Frontal cortex (tissue), 4 donors: ENCODE measurements around the gene MAPK14. TPM values are rescaled to one million over a fixed set of nuclear protein-coding genes. Genes with fewer than 3 reads are reported as not detected.

ENCODE experiments used
- DNase-seq, 2 donors: peaks; one replicate each; pipeline ENCODE4 v3.0.0; 2012; ENCODE audit warnings: low spot score in 2 of 2
- FAIRE-seq: peaks from 2 replicates; lab custom pipeline; 2012; peaks lifted over from hg19 to GRCh38; lab: Jason Lieb, UNC
- total RNA-seq: library from RNA; depleted of rRNA; stranded (reverse); fragments of >200 nt; gene quantifications from one replicate; pipeline ENCODE4 v1.2.3, GENCODE V29; 2014
- donor health status: control.
- donor health status: control.
- donor health status: control.

MAPK14 gene
- total RNA-seq, 1 donor from 2014 or later: 34.2 TPM

GRCh38 chr6:36129941-36130666 is 102.5 kb downstream of the MAPK14 start, which contains the start of gene MAPK13:
Gene MAPK13, plus strand, starts transcription at chr6:36130513. Its CDS starts 70 bp downstream, at chr6:36130583.
- DNase-seq (no peak), FAIRE-seq (no peak)

DNA sequence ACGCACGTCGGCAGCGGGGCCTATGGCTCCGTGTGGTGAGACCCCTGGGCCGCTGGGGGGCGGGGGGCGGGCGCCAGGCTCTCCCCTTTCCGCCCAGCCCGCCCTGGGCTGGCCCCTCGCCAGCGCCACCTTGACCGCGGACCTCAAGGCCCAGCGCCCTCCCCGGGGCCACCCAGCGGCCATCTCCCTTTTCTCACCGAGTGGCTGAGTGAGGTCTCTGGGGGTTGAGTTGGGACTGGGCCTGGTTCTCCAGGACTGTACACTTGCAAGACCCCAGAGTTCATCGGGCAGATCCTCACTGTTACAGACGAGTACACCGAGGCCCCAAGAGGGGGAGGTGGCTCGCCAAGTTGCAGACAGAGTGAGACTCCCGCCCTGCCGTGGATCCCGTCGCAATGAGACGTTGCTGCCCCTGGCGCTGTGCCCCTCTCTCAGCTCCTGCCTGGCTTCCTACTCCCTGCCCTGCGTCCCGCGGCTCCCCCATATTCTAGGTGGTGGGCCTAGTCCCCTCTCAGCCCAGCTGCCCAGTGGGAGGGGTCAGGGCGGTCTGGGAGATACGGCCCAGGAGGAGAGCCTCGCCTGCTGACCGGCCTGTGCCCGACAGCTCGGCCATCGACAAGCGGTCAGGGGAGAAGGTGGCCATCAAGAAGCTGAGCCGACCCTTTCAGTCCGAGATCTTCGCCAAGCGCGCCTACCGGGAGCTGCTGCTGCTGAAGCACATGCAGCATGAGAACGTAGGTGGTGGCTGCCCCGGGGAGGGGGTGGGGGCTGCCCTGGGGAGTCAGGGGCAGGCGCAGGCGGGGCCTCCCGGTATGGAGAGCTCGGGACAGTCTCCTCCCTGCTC is 103.3 kb downstream of the MAPK14 start:
- DNase-seq (no peak), FAIRE-seq (no peak)

DNA sequence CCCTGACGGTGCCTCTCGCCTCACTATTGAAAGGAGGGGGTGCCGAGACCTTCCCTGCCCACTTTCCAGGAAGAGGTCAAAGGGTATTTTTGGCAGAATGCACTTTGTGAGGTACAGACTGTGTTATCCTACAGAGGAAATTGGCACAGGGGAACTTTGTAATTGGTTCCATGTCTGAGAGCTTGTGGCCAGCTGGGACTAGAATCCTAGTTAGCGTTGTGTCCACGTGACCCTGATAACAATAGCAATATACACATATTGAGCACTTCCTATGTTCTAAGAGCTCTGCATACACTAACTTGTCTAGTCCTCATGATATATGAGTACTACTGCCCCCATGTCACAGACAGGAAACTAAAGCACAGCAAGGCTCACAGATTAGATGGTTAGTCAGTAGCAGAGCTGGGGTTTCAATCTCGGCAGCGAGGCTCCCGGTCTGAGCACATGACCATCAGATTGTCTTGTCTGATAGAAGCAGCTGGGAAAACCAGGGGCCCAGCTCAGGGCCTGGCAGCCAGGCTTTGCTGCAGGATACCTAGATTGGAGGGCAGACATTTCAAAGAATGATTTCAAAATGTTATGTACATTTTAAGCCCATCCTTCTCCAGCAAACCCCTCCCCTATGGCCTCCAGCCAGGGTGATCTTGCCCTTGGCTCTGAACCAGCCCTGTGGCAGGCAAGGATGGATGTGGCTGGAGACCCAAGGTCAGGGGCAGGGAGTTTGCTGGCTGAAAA is 104.1 kb downstream of the MAPK14 start:
- no peak for DNase-seq

DNA sequence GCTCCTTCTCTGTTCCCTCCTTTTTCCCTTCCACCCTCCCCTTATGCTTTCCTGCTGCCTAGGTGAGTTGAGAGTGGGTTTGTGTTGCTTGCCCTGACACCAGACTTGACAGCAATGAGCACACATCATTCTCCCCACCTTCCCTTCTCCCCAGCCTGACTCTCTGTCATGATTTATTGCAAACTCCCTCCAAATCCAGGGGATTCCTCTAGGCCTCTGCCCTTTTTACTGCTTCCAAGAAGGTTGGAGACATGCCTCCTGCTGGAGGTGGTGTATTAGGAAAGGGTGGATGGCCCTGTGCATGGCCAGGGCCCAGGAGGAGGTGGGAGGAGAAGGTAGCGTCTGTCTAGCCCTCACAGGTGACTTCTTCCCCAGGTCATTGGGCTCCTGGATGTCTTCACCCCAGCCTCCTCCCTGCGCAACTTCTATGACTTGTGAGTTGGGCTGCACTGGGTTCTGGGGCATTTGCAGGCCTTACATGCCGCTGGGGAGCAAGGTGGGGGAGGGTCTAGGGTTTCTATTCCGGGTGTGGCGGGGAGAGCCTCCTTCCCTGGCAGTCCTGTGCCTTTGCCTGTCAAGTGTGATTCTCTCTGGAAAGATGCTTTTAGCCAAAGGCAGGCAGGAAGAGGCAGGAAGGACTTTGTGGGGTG is 104.8 kb downstream of the MAPK14 start:
- DNase-seq (no peak), FAIRE-seq (no peak)

More for the DNA sequence above, 104.1 kb downstream of the MAPK14 start:
- FAIRE-seq: no peak

- FAIRE-seq: no peak
- no peak for DNase-seq
Observed at GRCh38 chr6:36133148-36133547, 105.5 kb downstream of the MAPK14 start.

DNA sequence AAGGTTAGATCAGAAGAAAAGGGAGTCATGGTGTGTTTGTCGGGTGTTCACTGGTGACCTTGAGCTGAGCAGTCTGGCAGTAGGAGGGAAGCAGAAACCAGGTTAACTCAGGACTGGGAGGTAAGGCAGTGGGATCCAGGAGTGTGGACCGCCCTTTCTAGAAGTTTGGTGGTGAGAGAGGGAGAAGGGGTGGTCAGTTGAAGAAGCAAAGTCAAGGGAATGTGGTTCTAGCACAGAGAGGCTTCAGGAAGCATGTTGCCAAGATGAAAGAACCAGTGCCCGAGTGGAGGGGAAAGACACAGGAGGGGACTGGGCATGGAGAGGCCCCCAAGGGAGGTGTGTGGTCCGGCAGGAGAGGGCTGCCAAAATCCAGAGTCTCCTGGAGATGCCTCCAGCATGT is 106.3 kb downstream of the MAPK14 start:
- DNase-seq (no peak), FAIRE-seq (no peak)

- DNase-seq (no peak), FAIRE-seq (no peak)
Observed at GRCh38 chr6:36135053-36135731, 107.6 kb downstream of the MAPK14 start.

DNA sequence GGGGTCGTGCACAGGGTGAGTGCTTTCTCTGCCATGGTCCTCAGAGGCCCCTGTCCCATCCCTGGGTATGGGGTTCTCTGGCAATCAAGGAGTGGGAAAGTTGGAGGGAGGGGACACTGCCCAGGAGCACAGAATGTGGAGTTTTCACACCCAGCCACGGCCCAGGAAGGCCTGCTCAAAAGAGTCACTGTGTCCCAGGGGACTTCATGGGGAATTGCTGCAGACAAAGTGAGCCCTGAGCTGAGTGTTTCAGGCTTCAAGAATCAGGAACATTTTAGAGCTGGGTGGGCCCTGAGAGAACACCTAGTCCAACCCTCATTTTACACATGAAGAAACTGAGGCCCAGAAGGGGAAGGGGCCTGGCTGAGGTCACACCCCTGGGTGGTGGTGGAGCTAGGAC is 108.4 kb downstream of the MAPK14 start:
- no peak for FAIRE-seq
- no peak for DNase-seq

- no peak for DNase-seq
- no peak for FAIRE-seq
Observed at GRCh38 chr6:36136551-36136950, 108.9 kb downstream of the MAPK14 start.

GRCh38 chr6:36138667-36139066 is 111.1 kb downstream of the MAPK14 start:
- FAIRE-seq (no peak), DNase-seq (no peak)

GRCh38 chr6:36139431-36139830 is 111.8 kb downstream of the MAPK14 start:
- no peak for FAIRE-seq
- DNase-seq: no peak

GRCh38 chr6:36139991-36140710 is 112.5 kb downstream of the MAPK14 start:
- FAIRE-seq (no peak), DNase-seq (no peak)

DNA sequence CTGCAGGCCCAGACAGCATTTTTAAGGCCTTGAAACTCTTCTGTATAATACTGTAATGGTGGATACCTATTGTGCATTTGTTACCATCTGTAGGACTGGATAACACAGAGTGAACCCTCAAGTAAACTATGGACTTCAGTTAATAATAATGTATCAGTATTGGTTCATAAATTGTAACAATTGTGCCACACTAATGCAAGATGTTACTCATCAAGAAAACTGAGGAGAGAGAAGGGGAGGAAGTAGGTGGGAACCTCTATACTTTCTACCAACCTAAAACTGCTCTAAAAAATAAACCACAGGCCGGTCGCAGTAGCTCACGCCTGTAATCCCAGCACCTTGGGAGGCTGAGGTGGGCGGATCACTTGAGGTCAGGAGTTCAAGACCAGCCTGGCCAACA is 113.5 kb downstream of the MAPK14 start:
- DNase-seq: no peak
- FAIRE-seq: no peak

GRCh38 chr6:36141961-36142360 is 114.4 kb downstream of the MAPK14 start:
- FAIRE-seq (no peak), DNase-seq (no peak)

DNA sequence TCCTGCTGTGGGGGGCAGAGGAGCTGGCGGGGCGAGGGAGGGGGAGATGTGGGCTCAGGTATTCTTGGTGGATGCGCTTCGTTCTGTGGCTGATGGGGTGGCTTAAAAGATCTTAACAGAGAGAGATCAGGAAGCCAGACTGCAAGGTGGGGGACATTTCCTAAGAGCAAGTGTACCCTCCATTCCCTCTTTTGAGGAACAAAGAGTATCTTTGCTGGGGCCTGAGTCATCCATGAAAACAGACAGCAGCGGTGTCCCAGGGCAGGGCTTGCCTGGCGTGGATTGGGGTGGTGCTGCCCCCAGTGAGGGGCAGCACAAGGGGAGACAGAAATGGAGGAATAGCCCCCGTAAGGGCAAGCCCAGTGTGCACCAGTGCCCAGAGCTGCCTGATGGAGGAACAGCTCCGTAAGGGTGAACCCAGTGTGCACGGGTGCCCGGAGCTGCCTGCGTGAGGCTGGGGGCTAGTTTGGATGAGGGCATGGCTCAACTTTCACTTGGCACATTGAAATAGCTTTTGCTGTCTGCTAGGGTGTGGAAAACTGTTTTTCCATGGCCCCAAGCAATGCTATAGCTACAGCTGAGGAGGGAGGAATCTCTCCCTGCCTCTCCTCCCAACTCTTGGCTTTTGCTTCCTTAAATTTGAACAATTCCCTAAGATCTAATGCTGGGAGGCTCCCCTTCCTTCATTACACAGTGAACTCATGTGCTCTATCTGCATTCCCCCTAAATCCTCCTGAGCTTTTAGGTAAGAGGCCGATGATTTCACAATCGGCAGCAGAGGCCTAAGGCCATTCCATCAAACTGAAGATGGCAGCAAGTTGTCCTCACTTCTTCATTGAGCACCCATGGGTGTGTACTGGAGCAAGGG is 115.6 kb downstream of the MAPK14 start:
- FAIRE-seq: no peak

GRCh38 chr6:36145495-36145894 is 117.9 kb downstream of the MAPK14 start:
- no peak for FAIRE-seq

More for the DNA sequence above, 115.6 kb downstream of the MAPK14 start:
- no peak for DNase-seq

DNA sequence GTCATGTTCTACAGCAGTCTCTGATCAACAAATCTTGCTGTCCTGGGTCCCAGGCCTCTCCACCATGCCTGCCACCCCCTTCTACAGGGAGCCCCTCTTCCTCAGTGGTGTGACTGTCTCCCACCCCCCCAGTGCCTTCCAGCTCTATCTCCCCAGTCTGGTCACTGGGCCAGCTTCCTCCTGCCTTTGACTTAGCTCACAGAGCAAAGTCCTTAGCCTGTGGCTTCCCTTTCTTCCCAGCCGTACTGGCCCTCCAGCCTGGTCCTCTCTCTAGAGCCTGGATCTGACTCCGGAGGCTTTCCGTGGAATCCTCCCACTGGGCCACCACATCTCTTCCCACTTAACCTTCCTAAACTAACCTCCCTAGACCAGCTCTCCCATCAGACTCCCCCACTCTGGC is 119.7 kb downstream of the MAPK14 start:
- DNase-seq: no peak
- FAIRE-seq: no peak

More at GRCh38 chr6:36145495-36145894, 117.9 kb downstream of the MAPK14 start:
- DNase-seq: no peak

DNA sequence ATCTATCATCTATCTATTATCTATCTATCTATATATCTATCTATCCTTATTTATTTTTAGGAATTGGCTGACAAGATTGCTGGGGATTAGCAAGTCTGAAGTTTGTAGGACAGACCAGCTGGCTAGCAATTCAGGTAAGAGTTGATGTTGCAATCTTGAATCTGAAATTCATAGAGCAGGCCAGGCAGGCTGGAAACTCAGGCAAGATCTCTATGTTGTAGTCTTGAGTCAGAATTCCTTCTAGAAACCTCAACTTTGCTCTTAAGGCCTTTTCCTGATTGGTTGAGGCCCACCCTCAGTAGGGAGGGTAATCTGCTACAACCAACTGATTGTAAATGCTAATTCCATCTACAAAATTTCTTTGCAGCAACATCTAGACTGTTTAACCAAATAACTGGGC is 121.9 kb downstream of the MAPK14 start:
- no peak for FAIRE-seq

More for the DNA sequence above, 121.9 kb downstream of the MAPK14 start:
- DNase-seq: no peak
